ENCODE data around the gene HMGB1. TPM values are rescaled to one million over a fixed set of nuclear protein-coding genes. Genes with fewer than 3 reads are reported as not detected.

The HMGB1 gene
- total and polyA plus RNA-seq, 2 of the 13 experiments (the other 11 are each of a cell fraction or from before 2014, with no cell fraction given) = 115 to 584 TPM

GRCh38 chr13:30408319-30409101 is 57.2 kb downstream of the HMGB1 start (continued):
- no peak for TF ChIP-seq AHDC1 (CRISPR knock-in tag; IDR thresholded peaks at IDR 0.05; ENCODE audit: borderline replicate concordance)
- TF ChIP-seq SMAD3 (CRISPR knock-in tag; IDR thresholded peaks at IDR 0.05) = no peak
- TF ChIP-seq SP4 (CRISPR knock-in tag; IDR thresholded peaks at IDR 0.05) = peak; percentile 84
- no peak for TF ChIP-seq RFX3 (CRISPR knock-in tag; IDR thresholded peaks at IDR 0.05)
- TF ChIP-seq ZBTB20 (CRISPR knock-in tag; IDR thresholded peaks at IDR 0.05; ENCODE audit: borderline replicate concordance, low read depth) = peak; percentile 85; the same call in 1 of the 2 replicates
- TF ChIP-seq ZNF646 (CRISPR knock-in tag; IDR thresholded peaks at IDR 0.05) = no peak
- TF ChIP-seq PAF1 (CRISPR knock-in tag; IDR thresholded peaks at IDR 0.05) = no peak
- peak; percentile 35; the same call in 1 of the 2 replicates for TF ChIP-seq SOX5 (CRISPR knock-in tag; IDR thresholded peaks at IDR 0.05; ENCODE audit: borderline replicate concordance)
- no peak for TF ChIP-seq TMF1 (CRISPR knock-in tag; IDR thresholded peaks at IDR 0.05; ENCODE audit: low read depth)
- TF ChIP-seq ZBTB25 (CRISPR knock-in tag; IDR thresholded peaks at IDR 0.05) = no peak
- TF ChIP-seq CEBPB (IDR thresholded peaks at IDR 0.05; ENCODE audit: borderline replicate concordance, low read depth, low read length) = no peak
- no peak for TF ChIP-seq SETDB1 (CRISPR knock-in tag; IDR thresholded peaks at IDR 0.05; ENCODE audit: borderline replicate concordance)
- TF ChIP-seq MIER2 (CRISPR knock-in tag; IDR thresholded peaks at IDR 0.05) = no peak
- no peak for TF ChIP-seq PLRG1 (conservative IDR thresholded peaks at IDR 0.05)
- TF ChIP-seq RORA (CRISPR knock-in tag; IDR thresholded peaks at IDR 0.05) = no peak

Measured in HepG2 (cell line).